GM12872 (cell line): ENCODE data around the gene TTC21B.

Source experiments
- CTCF ChIP-seq: IDR thresholded peaks from 3 replicates; pipeline ENCODE4 v1.5.1; 2011; ENCODE audit warnings: low read depth, mild to moderate bottlenecking, low read length, moderate library complexity; ENCODE audit not compliant: insufficient read depth

Gene TTC21B

GRCh38 chr2:165967746-165968145 is 14.2 kb upstream of the TTC21B start:
- TF ChIP-seq CTCF, result no peak

- no peak for TF ChIP-seq CTCF
Measured at GRCh38 chr2:165961818-165962217, 8.2 kb upstream of the TTC21B start.

- no peak for TF ChIP-seq CTCF
Measured at GRCh38 chr2:165959371-165959770, 5.8 kb upstream of the TTC21B start.

- no peak for TF ChIP-seq CTCF
Measured at GRCh38 chr2:165958313-165958960, 4.9 kb upstream of the TTC21B start.

GRCh38 chr2:165957030-165957675 is 3.6 kb upstream of the TTC21B start:
- TF ChIP-seq CTCF, result no peak

GRCh38 chr2:165953306-165953654 is 296 bp downstream of the TTC21B start:
- TF ChIP-seq CTCF, result no peak

GRCh38 chr2:165952741-165953211 is 800 bp downstream of the TTC21B start:
- TF ChIP-seq CTCF, result no peak
